CD4-positive, alpha-beta T cell treated with Interleukin-17A for 4 hours (primary cell): ENCODE results near the gene GIPC1.

Source experiments
- DNase-seq: peaks from one replicate; pipeline ENCODE4 v3.0.0-alpha.2; 2020; ENCODE audit warnings: mixed read lengths

The GIPC1 gene

GRCh38 chr19:14434543-14435319 is 61.2 kb downstream of the GIPC1 start:
- peak; percentile 51 for DNase-seq

DNA sequence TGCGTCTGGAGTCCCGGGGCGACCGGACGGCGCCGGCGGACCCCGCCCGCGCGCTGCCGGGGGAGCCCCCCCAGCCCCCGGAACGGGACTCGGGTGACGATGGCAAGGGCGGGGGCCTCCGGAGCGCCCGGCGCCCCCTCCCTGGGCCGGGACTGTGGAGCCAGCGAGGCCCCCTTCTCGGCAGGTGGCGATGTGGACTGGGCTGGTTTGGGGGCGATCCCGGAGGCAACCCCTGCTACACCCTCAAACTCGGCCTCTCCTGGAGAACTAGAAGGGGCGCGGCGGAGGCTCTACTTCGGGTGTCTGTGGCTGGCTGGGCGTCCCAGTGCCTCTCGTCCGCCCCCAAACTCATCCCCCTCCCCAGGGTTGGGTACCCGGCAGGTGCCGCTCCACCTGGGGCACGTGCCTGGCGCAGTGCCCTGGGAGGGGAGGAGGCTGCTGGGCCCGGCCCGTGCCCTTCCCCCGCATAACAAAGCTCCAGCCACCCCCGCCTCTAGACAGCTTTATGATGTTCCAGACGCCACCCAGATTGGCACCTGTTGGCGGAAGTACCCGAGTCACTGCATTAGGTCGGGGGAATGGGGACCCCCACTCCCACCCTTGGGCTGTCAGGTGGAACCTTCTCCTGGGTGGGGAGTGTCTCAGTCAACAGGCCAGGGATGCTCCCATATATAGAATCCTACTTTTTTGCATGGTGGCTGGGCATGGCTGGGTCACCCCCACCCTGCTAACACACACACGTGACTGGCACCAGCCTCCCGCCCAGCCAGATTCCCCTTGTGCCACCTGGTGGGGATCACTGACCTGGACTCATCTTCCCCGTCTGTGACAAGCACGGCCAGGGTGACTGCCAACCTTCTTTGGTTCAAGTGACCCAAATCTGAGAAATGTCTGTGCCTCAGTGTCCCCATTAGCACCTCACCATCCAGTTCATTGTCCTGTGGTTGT is 62.1 kb downstream of the GIPC1 start:
- DNase-seq, result peak; percentile 75

DNA sequence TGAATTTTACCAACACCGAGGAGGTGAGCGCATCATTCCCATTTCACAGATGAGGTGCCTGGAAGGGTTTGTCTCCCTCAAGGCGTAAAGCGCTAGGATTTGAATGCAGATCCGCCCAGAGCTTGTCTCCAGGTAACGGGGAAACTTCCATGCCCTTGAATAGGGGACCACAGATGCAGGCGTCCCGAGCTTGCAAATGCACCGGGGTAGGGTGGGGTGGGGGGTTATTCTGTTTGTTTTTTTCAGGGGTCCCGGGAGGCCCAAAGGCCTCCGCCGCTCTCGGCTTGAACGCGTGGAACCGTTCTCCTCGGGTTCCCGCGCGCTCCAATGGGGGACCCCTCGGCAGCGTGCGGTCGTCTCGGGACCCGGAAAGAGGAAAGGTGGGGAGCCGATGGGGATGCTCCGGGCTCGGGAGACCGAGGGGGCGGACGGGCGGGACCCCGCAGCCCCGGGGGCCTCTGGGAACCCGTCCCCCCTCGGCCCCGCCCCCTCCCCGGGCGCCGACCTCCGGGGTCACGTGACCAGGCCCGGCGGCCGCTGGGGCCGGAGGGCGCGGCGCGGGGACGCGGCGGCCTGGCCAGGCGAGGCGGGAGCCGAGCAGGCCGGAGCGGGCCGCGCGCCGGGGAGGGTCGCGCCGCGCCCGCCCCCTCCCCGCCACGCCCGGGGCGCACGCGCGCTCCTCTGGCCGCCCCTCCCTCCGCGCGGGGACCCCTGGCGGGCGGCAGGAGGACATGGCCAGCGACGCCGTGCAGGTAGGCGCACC is 63.0 kb downstream of the GIPC1 start, which contains the start of gene PKN1:
Gene PKN1 (plus strand): TSS at position 516 of the 763 bp plus-strand sequence. CDS start 216 bp downstream, at position 732.
- DNase-seq, result peak; percentile 66

GRCh38 chr19:14430712-14431111 is 65.2 kb downstream of the GIPC1 start:
- DNase-seq, result no peak

DNA sequence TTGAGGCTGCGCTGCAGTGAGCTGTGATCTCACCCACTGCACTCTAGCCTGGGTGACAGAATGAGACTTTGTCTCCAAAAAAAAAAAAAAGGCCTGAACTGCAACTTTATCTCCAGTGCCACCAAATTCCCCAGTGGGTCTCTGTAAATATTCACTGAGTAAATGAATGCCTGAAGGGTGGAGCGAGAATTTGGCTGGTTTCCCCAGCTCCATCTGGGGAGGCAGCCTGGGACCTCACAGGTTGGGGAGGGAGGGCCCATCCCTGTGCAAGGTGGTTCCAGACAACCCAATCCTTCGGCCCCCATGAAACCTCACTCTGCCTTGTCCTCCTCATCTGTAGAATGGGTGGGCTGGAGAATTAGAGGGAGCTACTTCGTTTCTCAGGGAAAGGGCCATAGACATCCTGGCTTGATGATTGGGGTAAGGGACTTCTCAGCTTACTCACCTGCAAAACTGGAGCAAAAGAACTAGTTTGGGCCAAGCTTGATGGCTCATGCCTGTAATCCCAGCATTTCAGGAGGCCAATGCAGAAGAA is 67.0 kb downstream of the GIPC1 start:
- no peak for DNase-seq
